Activated naive CD4-positive, alpha-beta T cell treated with anti-CD3 and anti-CD28 coated beads, Interleukin-2, amount 50 U/mL, for 16 hours (primary cell): ENCODE results near the gene LPP.

Experiments
- DNase-seq: peaks from one replicate; pipeline ENCODE4 v3.0.0-alpha.2; 2020

LPP gene

GRCh38 chr3:188199386-188199785 lies 45.4 kb downstream of the LPP start:
- DNase-seq, result no peak

GRCh38 chr3:188200481-188200880 lies 46.5 kb downstream of the LPP start:
- no peak for DNase-seq

- no peak for DNase-seq
These were observed 48.6 kb downstream of the LPP start for GRCh38 chr3:188202358-188203138.

- DNase-seq, result no peak
These were observed 50.6 kb downstream of the LPP start for GRCh38 chr3:188204526-188204925.

GRCh38 chr3:188205992-188206416 lies 52.0 kb downstream of the LPP start:
- DNase-seq, result no peak

- DNase-seq, result no peak
These were observed 52.8 kb downstream of the LPP start for GRCh38 chr3:188206787-188207186.

GRCh38 chr3:188207941-188208515 lies 54.1 kb downstream of the LPP start:
- DNase-seq, result no peak

- DNase-seq, result no peak
These were observed 54.6 kb downstream of the LPP start for GRCh38 chr3:188208516-188208981.

GRCh38 chr3:188209034-188209433 lies 55.1 kb downstream of the LPP start:
- no peak for DNase-seq

- no peak for DNase-seq
These were observed 55.8 kb downstream of the LPP start for GRCh38 chr3:188209740-188210139.

- no peak for DNase-seq
These were observed 57.5 kb downstream of the LPP start for GRCh38 chr3:188211476-188211875.

GRCh38 chr3:188212308-188212969 lies 58.5 kb downstream of the LPP start:
- no peak for DNase-seq

- no peak for DNase-seq
These were observed 60.5 kb downstream of the LPP start for GRCh38 chr3:188214442-188214841.

GRCh38 chr3:188215129-188215528 lies 61.2 kb downstream of the LPP start:
- DNase-seq, result no peak

- DNase-seq, result no peak
These were observed 63.1 kb downstream of the LPP start for GRCh38 chr3:188217011-188217463.

- no peak for DNase-seq
These were observed 63.8 kb downstream of the LPP start for GRCh38 chr3:188217726-188218125.

GRCh38 chr3:188218603-188219002 lies 64.6 kb downstream of the LPP start:
- DNase-seq, result no peak

GRCh38 chr3:188219147-188219546 lies 65.2 kb downstream of the LPP start:
- DNase-seq, result no peak

GRCh38 chr3:188220097-188220788 lies 66.3 kb downstream of the LPP start:
- DNase-seq, result no peak

GRCh38 chr3:188220988-188221818 lies 67.2 kb downstream of the LPP start:
- DNase-seq, result no peak

- DNase-seq, result no peak
These were observed 70.0 kb downstream of the LPP start for GRCh38 chr3:188223936-188224335.

- no peak for DNase-seq
These were observed 73.5 kb downstream of the LPP start for GRCh38 chr3:188227442-188227841.
